ENCODE data around the gene LETM1.

- TF ChIP-seq REST (IDR thresholded peaks at IDR 0.05; ENCODE audit: unreplicated experiment) = no peak
- TF ChIP-seq CTCF (conservative IDR thresholded peaks at IDR 0.05; ENCODE audit: low read depth in 2 of 2) = no peak
- no peak for TF ChIP-seq EZH2 (IDR thresholded peaks at IDR 0.05; ENCODE audit: low read depth, unreplicated experiment)
- TF ChIP-seq POLR2AphosphoS5 (IDR thresholded peaks at IDR 0.05; ENCODE audit: low read depth) = no peak
- no peak for TF ChIP-seq JUNB (IDR thresholded peaks at IDR 0.05; ENCODE audit: unreplicated experiment)
These were observed 67.5 kb downstream of the LETM1 start for GRCh38 chr4:1788254-1788973.

All from GM23338 (cell line).